ENCODE measurements around the gene SMIM35. TPM values are rescaled to one million over a fixed set of nuclear protein-coding genes. Genes with fewer than 3 reads are reported as not detected.

Gene SMIM35
- total RNA-seq, 1 donor = not detected

- no peaks in the 10 kb centered on the region for H3K9me3 ChIP-seq (ENCODE audit: low read depth, low read length)
- no peaks in the 10 kb centered on the region for H4K20me1 ChIP-seq (ENCODE audit: insufficient read depth, low read length)
- H3K79me2 ChIP-seq (ENCODE audit: insufficient read depth, low read length) = no peaks in the 10 kb centered on the region
- H3K4me3 ChIP-seq (ENCODE audit: insufficient read depth, low read length) = no peak overlapping the region
- TF ChIP-seq, protein P1, sequence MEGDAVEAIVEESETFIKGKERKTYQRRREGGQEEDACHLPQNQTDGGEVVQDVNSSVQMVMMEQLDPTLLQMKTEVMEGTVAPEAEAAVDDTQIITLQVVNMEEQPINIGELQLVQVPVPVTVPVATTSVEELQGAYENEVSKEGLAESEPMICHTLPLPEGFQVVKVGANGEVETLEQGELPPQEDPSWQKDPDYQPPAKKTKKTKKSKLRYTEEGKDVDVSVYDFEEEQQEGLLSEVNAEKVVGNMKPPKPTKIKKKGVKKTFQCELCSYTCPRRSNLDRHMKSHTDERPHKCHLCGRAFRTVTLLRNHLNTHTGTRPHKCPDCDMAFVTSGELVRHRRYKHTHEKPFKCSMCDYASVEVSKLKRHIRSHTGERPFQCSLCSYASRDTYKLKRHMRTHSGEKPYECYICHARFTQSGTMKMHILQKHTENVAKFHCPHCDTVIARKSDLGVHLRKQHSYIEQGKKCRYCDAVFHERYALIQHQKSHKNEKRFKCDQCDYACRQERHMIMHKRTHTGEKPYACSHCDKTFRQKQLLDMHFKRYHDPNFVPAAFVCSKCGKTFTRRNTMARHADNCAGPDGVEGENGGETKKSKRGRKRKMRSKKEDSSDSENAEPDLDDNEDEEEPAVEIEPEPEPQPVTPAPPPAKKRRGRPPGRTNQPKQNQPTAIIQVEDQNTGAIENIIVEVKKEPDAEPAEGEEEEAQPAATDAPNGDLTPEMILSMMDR (IDR thresholded peaks at IDR 0.05; ENCODE audit: extremely low read depth, low read depth, low read length) = no peak
- no peaks in the 10 kb centered on the region for H3K27me3 ChIP-seq (ENCODE audit: insufficient read depth, low read length)
- H3K4me1 ChIP-seq (ENCODE audit: insufficient read depth, low read length) = no peaks in the 10 kb centered on the region
- no peak overlapping the region for H3K27ac ChIP-seq (ENCODE audit: low read depth, low read length)
- no peak overlapping the region for H3K4me2 ChIP-seq (ENCODE audit: insufficient read depth, low read length)
- no peaks in the 10 kb centered on the region for H3K36me3 ChIP-seq (ENCODE audit: insufficient read depth, low read length)
- no peak for DNase-seq (ENCODE audit: insufficient read length, low spot score, missing footprints)
- no peak overlapping the region for H2AFZ ChIP-seq (ENCODE audit: low read length)
These were observed 84.0 kb downstream of the SMIM35 start for GRCh38 chr11:118002541-118003423.

DNA sequence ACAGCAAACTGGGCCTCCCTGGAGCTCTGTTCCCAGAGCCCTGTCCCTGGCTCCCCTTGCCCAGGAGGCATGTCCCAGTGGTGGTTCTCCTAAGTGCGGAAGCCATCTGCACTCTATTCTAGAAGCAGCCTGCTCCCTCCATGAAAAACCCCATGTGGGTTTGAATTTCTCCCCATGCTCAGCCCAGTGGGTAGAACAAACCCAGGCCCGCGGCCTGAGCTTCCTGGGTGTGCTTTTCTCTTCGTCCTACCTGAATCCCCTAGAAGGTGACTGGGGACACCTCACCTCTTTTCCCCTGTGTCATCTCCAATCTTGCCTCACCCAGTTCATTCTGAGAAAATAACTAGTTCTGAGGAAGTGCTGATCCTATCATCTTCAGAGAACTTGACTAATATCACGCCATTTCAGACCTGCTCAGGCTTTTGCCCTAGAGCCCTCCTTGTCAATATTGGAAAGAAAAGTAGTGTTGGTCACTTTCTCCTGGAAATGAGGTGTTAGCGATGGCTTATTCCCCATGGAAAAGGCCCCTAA is 84.7 kb downstream of the SMIM35 start:
- Histone ChIP-seq H4K20me1 (ENCODE audit: insufficient read depth, low read length) (no peaks in the 10 kb centered on the region), H2AFZ (ENCODE audit: low read length) (no peak overlapping the region), H3K4me1 (ENCODE audit: insufficient read depth, low read length) (no peaks in the 10 kb centered on the region), H3K79me2 (ENCODE audit: insufficient read depth, low read length) (no peaks in the 10 kb centered on the region), H3K4me2 (ENCODE audit: insufficient read depth, low read length) (no peak overlapping the region), H3K27ac (ENCODE audit: low read depth, low read length) (no peak overlapping the region), H3K36me3 (ENCODE audit: insufficient read depth, low read length) (no peaks in the 10 kb centered on the region), H3K27me3 (ENCODE audit: insufficient read depth, low read length) (no peaks in the 10 kb centered on the region), H3K9me3 (ENCODE audit: low read depth, low read length) (no peaks in the 10 kb centered on the region), H3K4me3 (ENCODE audit: insufficient read depth, low read length) (no peak overlapping the region)
- TF ChIP-seq, protein P1 (IDR thresholded peaks at IDR 0.05; ENCODE audit: extremely low read depth, low read depth, low read length) = no peak
- no peak for DNase-seq (ENCODE audit: insufficient read length, low spot score, missing footprints)

GRCh38 chr11:118001494-118001971 is 85.2 kb downstream of the SMIM35 start:
- H2AFZ ChIP-seq (ENCODE audit: low read length) = no peak overlapping the region
- no peak overlapping the region for H3K27ac ChIP-seq (ENCODE audit: low read depth, low read length)
- TF ChIP-seq, protein P1 (IDR thresholded peaks at IDR 0.05; ENCODE audit: extremely low read depth, low read depth, low read length) = no peak
- no peak for DNase-seq (ENCODE audit: insufficient read length, low spot score, missing footprints)
- no peak overlapping the region for H3K4me3 ChIP-seq (ENCODE audit: insufficient read depth, low read length)
- no peaks in the 10 kb centered on the region for H3K4me1 ChIP-seq (ENCODE audit: insufficient read depth, low read length)
- no peaks in the 10 kb centered on the region for H4K20me1 ChIP-seq (ENCODE audit: insufficient read depth, low read length)
- H3K9me3 ChIP-seq (ENCODE audit: low read depth, low read length) = no peaks in the 10 kb centered on the region
- no peaks in the 10 kb centered on the region for H3K27me3 ChIP-seq (ENCODE audit: insufficient read depth, low read length)
- H3K79me2 ChIP-seq (ENCODE audit: insufficient read depth, low read length) = no peaks in the 10 kb centered on the region
- no peak overlapping the region for H3K4me2 ChIP-seq (ENCODE audit: insufficient read depth, low read length)
- no peaks in the 10 kb centered on the region for H3K36me3 ChIP-seq (ENCODE audit: insufficient read depth, low read length)

DNA sequence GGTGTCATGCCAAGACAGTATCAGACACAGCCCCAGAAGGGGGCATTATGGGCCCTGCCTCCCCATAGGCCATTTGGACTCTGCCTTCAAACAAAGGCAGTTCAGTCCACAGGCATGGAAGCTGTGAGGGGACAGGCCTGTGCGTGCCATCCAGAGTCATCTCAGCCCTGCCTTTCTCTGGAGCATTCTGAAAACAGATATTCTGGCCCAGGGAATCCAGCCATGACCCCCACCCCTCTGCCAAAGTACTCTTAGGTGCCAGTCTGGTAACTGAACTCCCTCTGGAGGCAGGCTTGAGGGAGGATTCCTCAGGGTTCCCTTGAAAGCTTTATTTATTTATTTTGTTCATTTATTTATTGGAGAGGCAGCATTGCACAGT is 85.9 kb downstream of the SMIM35 start:
- Histone ChIP-seq H4K20me1 (ENCODE audit: insufficient read depth, low read length) (no peaks in the 10 kb centered on the region), H3K79me2 (ENCODE audit: insufficient read depth, low read length) (no peaks in the 10 kb centered on the region), H3K9me3 (ENCODE audit: low read depth, low read length) (no peaks in the 10 kb centered on the region), H3K4me2 (ENCODE audit: insufficient read depth, low read length) (no peak overlapping the region), H2AFZ (ENCODE audit: low read length) (no peak overlapping the region), H3K36me3 (ENCODE audit: insufficient read depth, low read length) (no peaks in the 10 kb centered on the region), H3K27ac (ENCODE audit: low read depth, low read length) (no peak overlapping the region), H3K4me3 (ENCODE audit: insufficient read depth, low read length) (no peak overlapping the region), H3K27me3 (ENCODE audit: insufficient read depth, low read length) (no peaks in the 10 kb centered on the region), H3K4me1 (ENCODE audit: insufficient read depth, low read length) (no peaks in the 10 kb centered on the region)
- TF ChIP-seq, protein P1 (IDR thresholded peaks at IDR 0.05; ENCODE audit: extremely low read depth, low read depth, low read length) = no peak
- no peak for DNase-seq (ENCODE audit: insufficient read length, low spot score, missing footprints)
